Stimulated activated naive CD8-positive, alpha-beta T cell treated with anti-CD3 and anti-CD28 coated beads, Interleukin-15, amount 100 ng/mL, for 72 hours (primary cell): ENCODE results near the gene DVL2.
"Not testable (repeated sequence)": the region's sequence is repeated elsewhere in the genome, so short reads cannot be mapped to it uniquely, and the experiment has no call there.

Experiments used
- ATAC-seq: fragments of 150-1000 bp; cut with Tn5 transposase; 2 replicates; pipeline ENCODE4 v1.10.0; 2021; ENCODE audit warnings: mild to moderate bottlenecking, moderate library complexity
- DNase-seq, 2 donors: peaks; one replicate each; pipeline ENCODE4 v3.0.0; 2021 to 2022
- H3K27ac Mint-ChIP-seq, 2 donors: one replicate each; pipeline ENCODE4 v1.8.0; 2022; ENCODE audit warnings: mild to moderate bottlenecking in 2 of 2, mixed read lengths in 2 of 2, moderate library complexity in 2 of 2
- H3K27me3 Mint-ChIP-seq: one replicate; pipeline ENCODE4 v1.8.0; 2022; ENCODE audit warnings: mixed read lengths
- H3K4me1 Mint-ChIP-seq: one replicate; pipeline ENCODE4 v1.8.0; 2022; ENCODE audit warnings: mild to moderate bottlenecking, mixed read lengths
- H3K4me3 Mint-ChIP-seq, 2 donors: one replicate each; pipeline ENCODE4 v1.8.0; 2022; ENCODE audit warnings: mild to moderate bottlenecking in 2 of 2, mixed read lengths in 2 of 2, moderate library complexity in 1 of 2
- H3K9me3 Mint-ChIP-seq, 2 donors: one replicate each; pipeline ENCODE4 v1.8.0; 2022; ENCODE audit warnings: mixed read lengths in 2 of 2

Gene DVL2

DNA sequence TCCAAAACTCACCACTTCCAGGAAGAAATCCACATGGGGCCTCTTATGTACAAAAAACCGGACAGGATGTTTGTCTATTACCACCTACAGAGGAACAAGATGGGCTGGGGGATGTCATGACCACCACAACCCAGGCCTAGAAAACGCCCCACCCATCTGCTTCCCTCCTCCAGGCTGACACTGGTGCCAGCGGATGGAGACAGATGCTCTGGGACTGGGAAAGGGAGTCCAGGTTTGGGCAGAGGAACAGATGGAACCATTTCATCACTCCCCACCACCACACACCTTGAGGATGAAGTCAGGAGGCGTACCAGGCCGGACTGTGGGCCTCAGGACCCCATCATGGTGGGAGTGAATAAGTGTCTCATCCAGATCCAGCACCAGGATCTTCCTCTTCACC is 12.5 kb upstream of the DVL2 start:
- ATAC-seq (no peak), DNase-seq (no peak)
- peak overlapping the region in 1 of 2 donors; percentile 74 for H3K27ac Mint-ChIP-seq
- peaks cover 48% of the 10 kb centered on the region for H3K4me1 Mint-ChIP-seq
- no peak overlapping the region for H3K4me3 Mint-ChIP-seq
- H3K9me3 Mint-ChIP-seq: no peaks in the 10 kb centered on the region
- H3K27me3 Mint-ChIP-seq: no peaks in the 10 kb centered on the region

DNA sequence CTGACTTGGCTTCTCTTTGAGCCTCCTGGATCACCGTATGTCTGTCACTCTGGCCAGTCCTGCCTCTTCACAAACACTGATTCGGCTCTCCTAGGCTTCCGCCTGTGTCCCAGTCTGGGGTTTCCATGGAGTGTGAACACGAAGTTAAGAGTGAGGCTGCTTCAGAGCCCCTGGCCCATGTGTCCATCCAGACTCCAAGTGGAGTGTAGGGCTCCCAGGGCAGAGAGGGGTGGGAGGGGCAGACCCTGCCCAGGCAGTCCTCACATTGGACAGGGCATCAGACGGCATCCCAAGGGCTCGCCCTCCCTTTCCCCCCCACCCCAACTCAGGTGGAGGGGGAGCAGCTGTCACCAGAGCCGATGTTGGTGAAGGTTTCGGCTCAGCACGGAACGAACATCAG is 9.5 kb upstream of the DVL2 start:
- not testable (repeated sequence) for H3K27ac Mint-ChIP-seq, DNase-seq, ATAC-seq, H3K4me3 Mint-ChIP-seq, H3K9me3 Mint-ChIP-seq, H3K27me3 Mint-ChIP-seq
- H3K4me1 Mint-ChIP-seq: peaks cover 55% of the 10 kb centered on the region

DNA sequence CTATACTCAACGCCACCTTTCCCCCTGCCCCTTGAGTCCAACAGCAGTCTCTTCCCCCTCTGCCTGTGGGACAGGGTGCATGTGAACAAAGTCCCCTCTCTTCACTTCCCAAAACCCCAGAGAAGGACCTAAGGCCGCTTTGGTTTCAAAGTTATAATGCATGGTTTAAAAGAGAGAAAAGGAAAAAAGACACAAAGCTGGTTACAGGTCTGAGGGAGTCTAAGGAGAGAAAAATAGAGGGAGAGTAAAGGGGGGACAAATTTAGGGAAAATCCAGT is 9.1 kb upstream of the DVL2 start:
- no peaks in the 10 kb centered on the region for H3K9me3 Mint-ChIP-seq
- no peak for ATAC-seq
- peak overlapping the region; percentile 41 to 94 for H3K27ac Mint-ChIP-seq
- no peak for DNase-seq
- peaks cover 50% of the 10 kb centered on the region for H3K4me1 Mint-ChIP-seq
- H3K27me3 Mint-ChIP-seq: no peaks in the 10 kb centered on the region
- peak overlapping the region; percentile 98 to 100 for H3K4me3 Mint-ChIP-seq

DNA sequence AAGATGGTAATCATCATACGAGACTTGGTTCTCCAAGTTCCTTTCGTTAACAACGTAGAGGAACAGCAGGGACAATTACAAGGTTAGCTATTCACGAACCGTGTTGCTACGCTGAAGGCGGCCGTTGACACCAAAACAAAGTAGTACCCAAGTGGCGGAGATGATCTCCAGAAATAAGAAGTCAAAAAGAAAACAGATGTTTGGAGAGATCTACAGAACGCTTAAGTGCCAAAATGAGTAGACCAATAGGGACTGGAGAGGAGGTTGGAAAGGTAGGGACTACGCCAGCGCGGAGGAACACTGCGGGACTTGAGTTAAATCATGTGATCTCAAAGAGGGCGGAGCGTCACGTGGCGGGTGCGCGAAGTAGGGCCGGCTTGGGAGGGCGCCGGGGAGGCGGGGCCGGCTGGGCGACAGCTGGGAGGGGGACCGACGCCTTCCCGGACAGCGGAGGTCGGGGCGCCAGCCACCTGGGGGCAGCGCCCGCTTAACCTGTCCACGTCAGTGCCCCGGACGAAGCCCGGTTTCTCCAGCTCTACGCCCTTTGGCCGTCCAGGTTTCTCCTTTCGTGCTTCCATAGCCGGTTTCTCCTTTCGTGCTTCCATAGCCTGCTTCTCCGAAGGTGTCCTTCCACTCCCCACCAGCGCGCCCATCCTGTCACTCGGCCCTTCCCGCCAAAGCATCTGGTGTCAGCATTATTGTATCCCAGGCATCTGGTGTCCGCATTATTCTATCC is 8.6 kb upstream of the DVL2 start:
- H3K4me3 Mint-ChIP-seq: peak overlapping the region; percentile 98 to 100
- ATAC-seq (peak; percentile 59), DNase-seq (peak; percentile 90 to 91)
- no peaks in the 10 kb centered on the region for H3K27me3 Mint-ChIP-seq
- H3K27ac Mint-ChIP-seq: peak overlapping the region; percentile 96 to 99
- H3K4me1 Mint-ChIP-seq: peaks cover 50% of the 10 kb centered on the region
- no peaks in the 10 kb centered on the region for H3K9me3 Mint-ChIP-seq

DNA sequence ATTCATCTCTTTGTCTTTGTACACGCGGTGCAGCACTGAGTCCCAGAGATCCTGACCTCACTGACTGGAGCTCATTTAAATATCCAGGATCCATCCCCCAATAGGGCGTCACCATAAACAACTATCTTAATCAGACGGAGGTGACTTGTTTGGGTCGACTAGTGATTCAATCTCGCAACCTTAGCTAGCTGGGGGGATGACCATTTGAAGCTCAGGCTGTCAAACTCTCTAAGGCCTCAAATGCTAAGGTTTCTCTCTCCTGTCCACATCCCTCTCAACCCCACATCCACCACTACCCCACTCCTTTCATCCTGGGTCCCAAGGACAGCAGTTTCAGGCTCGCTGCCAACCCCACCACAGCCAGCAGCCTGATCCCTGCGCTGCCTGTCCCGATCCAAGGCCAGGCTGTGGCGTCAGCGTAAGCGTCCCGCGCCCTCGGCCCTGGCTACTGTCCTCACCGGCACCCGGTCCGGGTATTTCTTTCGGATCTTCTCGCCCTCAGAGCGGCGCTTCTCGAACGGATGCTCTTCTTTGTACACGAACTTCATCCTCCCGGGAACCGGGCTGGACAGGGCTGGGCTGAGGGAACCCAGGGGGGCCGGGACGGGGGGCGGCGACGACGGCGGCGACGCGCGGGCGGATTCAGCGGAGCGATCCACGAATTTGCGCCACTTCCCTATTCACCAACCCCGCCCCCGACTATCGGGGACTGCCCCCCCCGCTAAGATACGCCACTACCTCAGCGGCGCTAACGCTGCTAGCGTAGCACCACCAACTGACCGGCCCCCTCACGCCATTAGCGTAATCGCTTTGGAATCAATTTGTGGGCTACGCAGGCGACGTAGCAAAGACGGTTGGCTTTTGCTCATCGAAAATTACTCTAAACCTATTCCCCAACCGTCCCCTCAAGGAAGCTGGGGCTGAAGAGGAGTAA is 7.7 kb upstream of the DVL2 start, which contains the start of gene GABARAP:
Gene GABARAP (minus strand): TSS at position 667 of the 934 bp plus-strand sequence. CDS start 119 bp downstream, at position 548.
- no peaks in the 10 kb centered on the region for H3K27me3 Mint-ChIP-seq
- no peaks in the 10 kb centered on the region for H3K9me3 Mint-ChIP-seq
- H3K27ac Mint-ChIP-seq: peak within 1 kb of the TSS; percentile 97 to 99
- peak within 1 kb of the TSS; percentile 98 to 100 for H3K4me3 Mint-ChIP-seq
- peak; percentile 39 for ATAC-seq
- DNase-seq: peak; percentile 91 to 92
- peaks cover 56% of the 10 kb centered on the region for H3K4me1 Mint-ChIP-seq

DNA sequence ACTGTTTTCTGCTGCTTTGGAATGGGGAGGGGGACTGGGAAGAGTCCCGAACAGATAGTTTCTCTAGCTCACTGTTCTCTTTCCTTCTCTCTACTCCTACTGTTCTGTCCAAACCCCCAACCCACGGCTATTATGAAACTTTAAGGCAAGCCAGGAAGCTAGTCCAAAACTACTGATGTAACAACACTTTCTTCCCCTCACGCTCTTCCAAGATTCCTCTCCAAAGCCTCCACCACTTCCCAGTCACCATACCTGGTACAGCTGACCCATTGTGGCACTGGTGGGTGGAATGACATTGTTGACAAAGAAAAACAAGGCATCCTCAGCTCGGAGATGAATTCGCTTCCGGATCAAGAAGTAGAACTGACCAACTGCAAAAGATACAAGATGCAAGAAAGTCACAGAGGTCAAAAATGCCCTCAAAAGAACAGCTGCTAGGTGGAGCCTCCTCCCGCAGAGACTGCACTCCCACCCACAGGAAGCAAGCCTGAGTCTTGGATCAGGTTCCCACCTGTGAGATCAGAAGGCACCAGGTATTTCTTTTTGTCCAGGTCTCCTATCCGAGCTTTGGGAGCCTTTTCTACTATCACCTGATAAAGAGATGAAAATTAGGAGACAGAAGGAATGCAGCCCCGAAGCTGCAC is 6.9 kb upstream of the DVL2 start:
- DNase-seq: no peak
- ATAC-seq: no peak
- Mint-ChIP-seq H3K4me1 (peaks cover 57% of the 10 kb centered on the region), H3K9me3 (no peaks in the 10 kb centered on the region), H3K27ac (peak overlapping the region; percentile 97 to 99), H3K4me3 (peak overlapping the region; percentile 98 to 100), H3K27me3 (no peaks in the 10 kb centered on the region)

DNA sequence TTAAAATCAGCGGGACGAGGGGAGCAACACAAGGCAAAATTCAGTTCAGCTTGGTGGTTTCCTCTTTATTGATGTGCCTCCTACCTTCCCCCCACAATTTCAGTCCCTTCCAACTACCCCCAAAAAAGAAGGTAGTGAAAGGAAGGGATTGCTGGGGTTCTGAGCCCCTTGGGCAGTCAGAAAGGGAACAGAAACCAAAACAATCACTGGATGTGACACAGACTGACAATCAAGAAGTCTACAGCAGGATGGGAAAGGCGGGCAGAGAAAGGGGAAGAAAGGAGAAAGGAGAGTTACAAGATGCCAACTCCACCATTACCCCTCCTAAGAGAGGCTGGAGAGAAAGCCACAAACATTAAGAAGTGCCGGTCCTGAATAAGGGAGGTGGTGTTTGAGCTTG is 6.1 kb upstream of the DVL2 start:
- ATAC-seq (no peak), DNase-seq (no peak)
- Mint-ChIP-seq H3K9me3 (no peaks in the 10 kb centered on the region), H3K27me3 (no peaks in the 10 kb centered on the region), H3K4me1 (peaks cover 64% of the 10 kb centered on the region), H3K27ac (peak overlapping the region in 1 of 2 donors; percentile 12), H3K4me3 (peak overlapping the region; percentile 96 to 98)

DNA sequence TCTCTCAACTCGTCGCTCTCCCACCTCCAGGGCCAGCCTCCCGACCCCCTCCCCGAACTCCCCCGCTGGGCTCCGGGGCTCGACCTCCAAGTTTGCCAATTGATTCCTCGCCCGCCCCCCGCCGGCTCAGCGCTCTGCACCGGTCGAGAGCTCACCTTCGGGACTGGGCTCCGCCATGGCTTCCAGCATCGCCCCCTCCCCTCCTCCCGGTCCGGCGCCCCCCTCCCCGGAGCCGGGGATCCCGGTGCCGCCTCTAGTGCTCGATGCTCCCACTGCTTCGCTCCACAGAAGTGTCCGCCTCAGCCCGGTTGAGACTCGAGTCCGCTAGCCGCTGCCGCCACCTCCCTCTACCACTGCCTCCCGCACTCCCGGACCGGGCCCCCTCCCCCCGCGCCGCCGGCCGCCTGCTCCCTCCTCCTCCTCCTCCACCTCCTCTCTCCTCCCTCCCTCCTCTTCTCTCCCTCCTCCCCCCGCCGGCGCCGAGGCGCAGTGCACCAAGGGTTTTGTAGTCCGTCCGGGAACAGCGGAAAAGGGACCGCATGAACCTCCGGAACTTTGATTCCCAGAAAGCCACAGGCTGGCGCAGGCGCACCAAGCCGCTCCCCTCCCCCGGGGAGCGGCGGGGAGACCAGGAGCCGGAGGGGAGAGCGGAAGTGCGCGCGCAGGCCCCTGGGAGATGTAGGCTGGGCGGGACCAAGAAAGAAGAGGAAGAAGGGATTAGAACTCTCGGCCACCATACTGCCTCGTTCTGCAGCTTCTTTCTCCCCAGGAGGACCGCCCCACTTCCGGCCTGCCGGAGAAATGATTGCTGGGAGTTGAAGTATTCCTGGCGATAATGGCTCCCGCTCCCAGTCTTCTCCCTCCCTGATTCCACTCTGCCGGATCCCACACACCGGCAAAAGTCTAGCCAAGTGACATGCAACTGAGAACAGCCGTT is 5.0 kb upstream of the DVL2 start, which contains the start of gene PHF23:
Gene PHF23 (minus strand): TSS at position 367 of the 937 bp plus-strand sequence. CDS start 178 bp downstream, at position 189.
- ATAC-seq: peak; percentile 77
- peak within 1 kb of the TSS; percentile 96 to 98 for H3K4me3 Mint-ChIP-seq
- peak; percentile 94 to 97 for DNase-seq
- peaks cover 74% of the 10 kb centered on the region for H3K4me1 Mint-ChIP-seq
- H3K9me3 Mint-ChIP-seq: no peaks in the 10 kb centered on the region
- H3K27me3 Mint-ChIP-seq: no peaks in the 10 kb centered on the region
- H3K27ac Mint-ChIP-seq: peak within 1 kb of the TSS; percentile 83 to 96

DNA sequence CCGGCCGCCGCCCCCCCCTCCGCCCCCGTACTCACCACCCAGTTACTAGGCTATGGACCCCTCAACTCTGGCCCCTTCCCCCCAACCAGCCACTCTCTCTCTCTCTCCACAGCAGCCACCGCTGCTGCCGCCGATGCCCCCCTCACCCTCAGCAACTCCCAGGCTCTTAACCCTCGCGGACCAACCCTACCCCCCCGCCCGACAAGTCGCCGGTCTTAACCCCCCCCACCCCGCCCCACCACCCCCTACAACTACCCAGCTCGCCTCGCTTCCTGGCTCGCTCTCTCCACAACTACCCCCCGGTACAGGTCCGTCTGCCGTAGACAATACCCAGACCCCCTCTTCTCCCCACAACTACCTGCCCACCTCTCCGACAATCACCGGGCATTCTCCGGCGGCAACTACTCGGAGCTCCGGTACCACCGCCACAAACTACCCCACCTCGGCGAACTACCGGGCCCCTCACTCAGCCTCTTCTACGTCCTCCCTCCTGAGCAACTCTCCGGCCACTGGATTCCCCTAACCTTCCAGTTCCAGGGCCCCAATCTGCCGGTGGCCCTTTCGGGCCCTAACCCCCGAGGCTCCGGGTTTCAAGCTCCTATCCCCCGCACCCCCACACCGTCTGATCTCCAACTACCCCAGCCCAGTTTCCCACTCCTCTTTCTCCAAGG is 4.2 kb upstream of the DVL2 start:
- Mint-ChIP-seq H3K27me3 (no peaks in the 10 kb centered on the region), H3K4me1 (peaks cover 77% of the 10 kb centered on the region), H3K9me3 (no peaks in the 10 kb centered on the region), H3K27ac (peak overlapping the region; percentile 75 to 96), H3K4me3 (peak overlapping the region; percentile 96 to 98)
- DNase-seq: no peak
- ATAC-seq: no peak

DNA sequence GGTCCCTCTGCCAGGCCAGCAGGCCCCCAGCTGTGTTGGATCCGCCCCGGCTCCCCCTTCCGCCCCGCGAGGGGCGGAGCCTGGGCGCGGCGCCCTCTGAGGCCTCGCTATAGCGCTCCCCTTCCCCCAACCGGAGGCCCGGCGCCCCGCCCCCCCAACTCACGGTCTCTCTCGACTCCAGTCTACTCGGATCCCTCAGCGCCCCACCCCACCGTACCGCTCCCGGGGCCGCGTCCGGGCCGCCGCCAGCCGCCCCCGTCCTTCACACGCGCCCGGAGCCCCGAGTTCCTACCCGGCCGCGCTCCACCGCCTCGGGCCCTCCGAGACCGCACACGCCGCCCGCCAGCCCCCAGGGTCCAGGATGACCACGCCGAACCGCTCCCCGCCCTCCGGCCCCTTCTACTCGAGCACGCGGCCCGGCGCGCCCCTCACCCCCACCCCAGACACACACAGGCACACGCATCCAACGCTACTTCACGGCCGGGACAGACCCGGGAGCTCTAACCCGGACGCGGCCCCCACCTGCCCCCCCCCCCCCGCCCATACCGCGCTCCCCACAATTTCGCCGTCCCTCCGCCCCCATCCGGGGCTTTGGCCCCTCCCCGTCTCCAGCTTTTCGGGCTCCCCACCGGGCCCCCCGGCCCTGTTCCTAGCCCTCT is 3.6 kb upstream of the DVL2 start:
- DNase-seq: peak; percentile 76 to 80
- Mint-ChIP-seq H3K4me1 (peaks cover 77% of the 10 kb centered on the region), H3K9me3 (no peaks in the 10 kb centered on the region), H3K27ac (peak overlapping the region; percentile 82 to 96), H3K27me3 (no peaks in the 10 kb centered on the region), H3K4me3 (peak overlapping the region; percentile 96 to 98)
- peak; percentile 51 for ATAC-seq

DNA sequence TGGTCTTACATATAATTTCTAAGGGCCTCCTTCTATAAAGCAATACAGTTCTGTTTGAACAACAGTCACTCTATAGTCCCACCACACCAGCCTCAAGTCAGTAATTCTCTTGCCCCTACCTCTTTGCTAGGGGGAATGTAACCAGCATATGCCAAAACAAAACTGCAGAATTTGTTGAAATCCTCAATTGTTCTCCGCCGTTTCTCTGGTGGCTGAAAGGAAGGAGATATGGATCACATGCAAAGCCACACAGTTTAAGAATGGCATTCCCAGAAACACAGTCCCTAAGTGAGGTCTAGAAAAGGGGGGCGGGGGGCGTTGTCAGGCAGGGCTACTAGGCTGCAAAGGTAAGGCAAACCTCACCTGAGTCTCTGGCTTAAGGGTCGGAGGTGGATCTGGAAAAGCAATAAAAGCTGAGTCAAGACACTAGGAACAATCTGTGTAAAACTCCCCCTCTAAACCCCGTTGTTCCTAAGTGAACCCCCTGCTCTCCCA is 3.0 kb upstream of the DVL2 start:
- no peak for DNase-seq
- no peaks in the 10 kb centered on the region for H3K9me3 Mint-ChIP-seq
- H3K4me3 Mint-ChIP-seq: peak overlapping the region; percentile 96 to 98
- H3K4me1 Mint-ChIP-seq: peaks cover 79% of the 10 kb centered on the region
- no peak for ATAC-seq
- H3K27ac Mint-ChIP-seq: peak overlapping the region in 1 of 2 donors; percentile 16
- no peaks in the 10 kb centered on the region for H3K27me3 Mint-ChIP-seq

DNA sequence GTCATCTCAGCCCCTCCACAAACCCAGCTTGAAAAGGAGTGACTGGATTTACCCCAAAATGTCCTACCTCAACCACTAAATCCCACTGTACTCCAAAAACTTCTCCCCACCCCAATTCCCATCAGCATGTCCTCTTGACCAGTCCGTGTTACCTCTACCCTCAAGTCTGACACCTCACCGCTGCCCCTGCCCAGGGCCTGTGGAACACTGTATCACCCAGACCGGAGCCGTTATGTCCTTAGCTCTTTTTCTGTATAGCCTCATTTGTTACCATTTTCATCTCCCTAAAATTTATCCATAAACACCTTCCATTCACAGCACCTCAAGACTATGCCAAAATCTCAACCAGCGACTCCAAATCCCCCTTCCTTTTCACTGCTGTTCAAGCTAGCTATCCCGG is 2.5 kb upstream of the DVL2 start:
- peak overlapping the region; percentile 96 to 98 for H3K4me3 Mint-ChIP-seq
- peaks cover 79% of the 10 kb centered on the region for H3K4me1 Mint-ChIP-seq
- no peaks in the 10 kb centered on the region for H3K27me3 Mint-ChIP-seq
- H3K27ac Mint-ChIP-seq: peak overlapping the region in 1 of 2 donors; percentile 16
- no peak for ATAC-seq
- no peaks in the 10 kb centered on the region for H3K9me3 Mint-ChIP-seq
- no peak for DNase-seq

DNA sequence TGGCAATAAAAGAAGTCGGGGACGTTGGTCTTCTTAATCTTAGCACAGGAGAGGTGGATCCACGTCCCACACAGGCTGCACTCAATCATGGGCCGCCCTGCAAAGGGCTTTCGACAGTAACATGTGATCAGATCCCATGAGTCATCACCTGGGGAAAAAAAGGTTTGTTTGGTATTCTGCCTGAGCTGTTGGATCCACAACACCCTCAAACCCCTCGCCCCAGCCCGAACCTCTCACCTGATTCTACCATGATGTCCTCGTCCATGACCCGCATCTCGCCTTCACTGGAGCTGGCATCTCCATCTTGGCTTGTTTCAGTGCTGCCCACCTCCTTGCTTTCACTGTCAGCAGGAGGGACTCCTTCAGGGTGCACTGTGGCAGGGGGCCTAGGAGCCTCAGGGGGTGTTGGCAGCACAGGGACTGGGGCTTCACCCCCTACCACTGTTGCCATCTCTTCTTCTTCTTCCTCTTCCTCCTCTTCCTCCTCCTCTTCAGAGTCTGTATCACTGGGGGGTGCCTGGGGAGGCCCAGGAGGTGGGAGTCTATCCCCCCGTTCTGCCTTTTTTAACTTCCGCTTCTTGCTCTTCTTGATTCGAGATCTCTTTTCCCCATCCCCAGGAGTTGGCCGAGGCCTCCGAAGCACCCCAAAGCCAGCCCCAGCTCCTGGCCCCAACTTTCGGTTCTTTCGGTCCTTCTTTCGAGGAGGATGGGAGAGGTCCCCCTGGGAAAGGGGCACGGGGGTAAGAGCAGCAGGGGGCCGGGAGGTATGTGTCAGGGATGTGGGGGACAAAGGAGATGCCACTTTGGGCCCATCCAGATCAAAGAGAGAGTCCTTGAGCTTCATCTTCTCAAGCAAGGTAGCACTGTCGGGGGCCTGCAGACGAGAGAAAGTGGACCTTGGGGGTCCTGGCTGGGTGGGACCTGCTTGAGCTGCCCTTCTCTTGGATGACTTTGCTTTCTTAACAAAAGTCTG is 1.7 kb upstream of the DVL2 start:
- peak overlapping the region; percentile 60 to 61 for H3K27ac Mint-ChIP-seq
- no peak for ATAC-seq
- H3K9me3 Mint-ChIP-seq: no peaks in the 10 kb centered on the region
- H3K27me3 Mint-ChIP-seq: no peaks in the 10 kb centered on the region
- H3K4me1 Mint-ChIP-seq: peaks cover 77% of the 10 kb centered on the region
- no peak for DNase-seq
- peak overlapping the region; percentile 95 to 98 for H3K4me3 Mint-ChIP-seq
